ENCODE measurements around the gene TENM4.

GRCh38 chr11:79087961-79088318 lies 352.9 kb downstream of the TENM4 start:
- TF ChIP-seq ZNF281 (CRISPR knock-in tag; IDR thresholded peaks at IDR 0.05; ENCODE audit: borderline replicate concordance) (no peak), POLR2A (IDR thresholded peaks at IDR 0.05; ENCODE audit: insufficient read depth in 1 of 2, low read depth in 2 of 2, low read length in 2 of 2) (no peak), NPAS2 (CRISPR knock-in tag; IDR thresholded peaks at IDR 0.05; ENCODE audit: borderline replicate concordance) (no peak), HNRNPL (IDR thresholded peaks at IDR 0.05; ENCODE audit: low read depth, low read length) (no peak), ZBTB34 (CRISPR knock-in tag; IDR thresholded peaks at IDR 0.05) (no peak), SIN3A (IDR thresholded peaks at IDR 0.05; ENCODE audit: borderline replicate concordance, low read depth, low read length) (no peak)

Measured in HepG2 (cell line).